ENCODE data around the gene MAP1B.
"Not testable (repeated sequence)": the region's sequence is repeated elsewhere in the genome, so short reads cannot be mapped to it uniquely, and the experiment has no call there.

The MAP1B gene

GRCh38 chr5:72166070-72166979 is 59.0 kb downstream of the MAP1B start:
- peak; percentile 55 for DNase-seq

DNA sequence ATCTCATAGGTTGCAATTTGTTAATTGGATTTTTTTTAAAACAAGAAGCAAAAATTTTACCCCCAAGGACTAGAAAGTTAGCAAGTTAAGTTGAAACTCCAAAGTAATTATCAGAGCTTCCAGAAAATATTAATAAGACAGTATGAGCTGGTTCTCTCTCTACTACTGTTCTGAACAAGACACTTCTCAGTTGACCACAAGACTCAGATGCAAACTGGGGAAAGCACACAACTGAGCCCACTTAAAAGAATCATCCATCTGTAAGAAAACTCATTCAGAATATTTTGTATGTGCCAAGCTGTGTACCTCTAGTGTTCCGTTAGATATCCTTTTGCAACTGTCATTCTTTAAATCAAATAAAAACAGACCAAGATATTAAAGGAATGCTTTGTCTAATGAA is 60.0 kb downstream of the MAP1B start:
- DNase-seq = no peak

DNA sequence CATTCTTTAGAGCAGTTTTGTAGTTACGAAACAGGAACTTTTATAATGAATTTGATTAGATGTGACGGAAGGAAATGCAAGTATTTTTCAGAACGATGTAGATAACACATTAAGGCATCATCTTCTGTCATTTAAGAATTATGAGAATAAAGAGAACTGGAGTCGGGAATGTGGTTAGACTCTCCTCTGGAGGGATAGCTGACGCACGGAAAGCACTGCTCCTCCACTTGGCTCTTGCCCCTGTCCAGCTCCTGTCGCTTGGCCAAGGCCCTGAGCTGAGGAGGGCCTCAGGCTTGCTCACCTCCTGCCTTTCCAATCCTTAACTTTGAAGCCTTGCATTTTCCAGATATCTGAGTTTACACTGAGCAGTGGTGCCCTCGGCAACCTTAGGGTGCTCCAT is 60.5 kb downstream of the MAP1B start:
- no peak for DNase-seq

- DNase-seq = no peak
Observed at GRCh38 chr5:72170101-72170500, 62.8 kb downstream of the MAP1B start.

DNA sequence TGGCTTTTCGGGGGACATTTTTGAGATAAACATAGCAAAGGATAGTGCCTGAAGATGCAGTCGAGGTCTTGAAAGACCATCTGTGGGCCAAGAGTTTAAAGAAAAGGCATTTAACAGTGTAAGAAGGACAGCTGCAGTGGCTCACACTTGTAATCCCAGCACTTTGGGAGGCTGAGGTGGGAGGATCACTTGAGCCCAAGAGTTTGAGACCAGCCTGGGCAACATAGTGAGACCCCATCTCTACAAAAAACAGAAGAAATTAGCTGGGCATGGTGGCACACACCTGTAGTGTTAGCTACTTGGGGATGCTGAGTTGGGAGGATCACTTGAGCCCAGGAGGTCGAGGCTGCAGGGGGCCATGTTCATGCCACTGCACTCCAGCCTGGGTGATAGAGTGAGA is 63.9 kb downstream of the MAP1B start:
- DNase-seq = not testable (repeated sequence)

GRCh38 chr5:72171667-72172066 is 64.4 kb downstream of the MAP1B start:
- DNase-seq = no peak

GRCh38 chr5:72172786-72173185 is 65.5 kb downstream of the MAP1B start:
- DNase-seq = no peak

DNA sequence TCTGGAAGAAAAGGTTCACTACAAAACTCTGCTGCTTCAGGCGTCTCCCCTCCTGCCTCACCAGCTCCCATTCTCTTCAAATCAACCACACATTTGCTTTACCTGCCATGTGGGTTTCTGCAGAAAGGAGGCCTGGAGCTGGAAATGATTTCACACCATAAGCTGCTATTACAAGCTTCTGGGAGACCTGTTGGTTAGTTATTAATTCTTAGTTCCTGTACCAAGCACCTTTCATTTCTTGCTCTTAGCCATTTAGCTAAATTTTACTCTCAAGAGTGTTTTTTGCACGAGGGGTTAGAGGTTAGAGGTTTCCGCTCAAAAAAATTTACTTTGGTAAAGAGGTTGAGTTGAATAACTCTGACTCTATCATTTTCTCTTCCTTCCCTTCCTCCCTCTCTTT is 70.3 kb downstream of the MAP1B start:
- no peak for DNase-seq

DNA sequence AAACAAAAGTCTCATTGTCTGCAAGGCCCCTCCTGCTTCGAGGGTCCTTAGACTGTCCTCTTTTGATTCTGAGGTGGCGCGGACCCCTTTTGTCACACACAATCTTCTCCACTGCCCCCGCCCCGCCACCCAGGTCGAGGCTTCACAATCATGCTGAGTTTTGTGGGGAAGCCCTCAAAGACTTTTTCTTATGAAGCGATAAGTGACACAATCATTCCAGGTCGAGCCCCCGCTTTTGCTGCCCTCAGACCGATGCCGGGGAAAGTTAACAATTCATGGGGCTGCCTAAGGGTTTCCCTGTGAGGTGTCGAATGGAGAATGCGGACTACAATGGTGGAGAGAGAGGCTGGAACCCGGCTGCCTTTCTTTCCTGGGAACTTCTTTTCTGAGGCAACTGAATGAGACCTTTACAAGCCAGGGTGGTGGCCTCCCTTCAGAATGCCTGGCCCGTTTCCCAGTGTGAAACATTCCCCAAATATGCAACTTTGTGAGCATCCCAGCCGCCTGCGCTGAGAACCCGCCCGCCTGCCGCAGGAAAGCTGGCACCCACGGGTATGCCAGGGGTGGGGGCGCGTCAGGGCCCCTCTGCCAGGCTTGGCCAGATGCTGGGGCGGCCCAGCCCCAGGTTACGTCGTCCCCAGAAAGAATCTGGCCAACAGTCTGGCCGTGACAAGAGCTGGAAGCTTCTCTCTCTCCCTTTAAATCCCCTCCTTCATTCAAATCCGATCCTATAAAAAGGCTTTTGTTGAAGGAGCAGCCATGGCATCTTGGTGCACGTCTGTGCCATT is 71.9 kb downstream of the MAP1B start:
- no peak for DNase-seq

GRCh38 chr5:72179816-72180440 is 72.7 kb downstream of the MAP1B start:
- DNase-seq = no peak

- no peak for DNase-seq
Observed at GRCh38 chr5:72180925-72181324, 73.7 kb downstream of the MAP1B start.

DNA sequence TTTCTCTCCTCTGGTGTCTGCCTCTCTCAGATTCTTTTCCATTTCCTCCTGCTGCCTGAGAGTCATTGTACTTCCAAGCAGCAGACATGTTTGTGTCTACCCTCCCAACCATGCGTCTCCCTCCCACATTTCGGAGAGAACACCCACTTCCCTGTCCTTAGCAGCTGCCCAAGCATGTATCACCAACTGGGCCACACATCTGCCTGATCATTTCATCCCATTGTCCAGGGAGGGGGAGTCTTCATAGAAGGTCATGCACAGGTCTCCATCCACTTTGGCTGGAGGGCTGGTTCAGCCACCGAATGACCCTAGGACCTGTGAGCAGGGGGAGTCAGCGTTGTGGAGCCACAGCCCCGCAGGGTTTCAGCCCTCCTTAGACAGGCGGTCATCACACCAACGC is 75.4 kb downstream of the MAP1B start:
- DNase-seq = no peak

- no peak for DNase-seq
Observed at GRCh38 chr5:72183101-72183520, 75.8 kb downstream of the MAP1B start.

DNA sequence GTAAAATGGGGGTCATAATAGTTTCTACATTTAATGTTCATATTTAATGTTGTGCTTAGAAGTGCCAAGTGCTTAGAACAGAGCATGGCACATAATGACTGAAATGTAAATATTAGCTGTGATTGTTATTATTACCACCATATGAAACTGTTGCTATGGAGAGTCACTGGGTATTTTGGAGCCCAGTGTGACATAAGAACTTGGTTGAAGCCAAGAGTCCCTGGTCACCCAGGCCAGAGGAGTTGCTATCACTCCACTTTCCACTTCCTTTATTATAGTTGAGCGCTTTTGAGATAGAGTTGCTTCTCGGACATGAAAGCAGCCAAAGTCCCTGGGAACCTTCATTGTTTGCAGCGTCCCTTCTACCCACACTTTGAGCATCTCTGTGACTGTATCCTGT is 77.1 kb downstream of the MAP1B start:
- DNase-seq = no peak

- DNase-seq = no peak
Observed at GRCh38 chr5:72185496-72186329, 78.4 kb downstream of the MAP1B start.

DNA sequence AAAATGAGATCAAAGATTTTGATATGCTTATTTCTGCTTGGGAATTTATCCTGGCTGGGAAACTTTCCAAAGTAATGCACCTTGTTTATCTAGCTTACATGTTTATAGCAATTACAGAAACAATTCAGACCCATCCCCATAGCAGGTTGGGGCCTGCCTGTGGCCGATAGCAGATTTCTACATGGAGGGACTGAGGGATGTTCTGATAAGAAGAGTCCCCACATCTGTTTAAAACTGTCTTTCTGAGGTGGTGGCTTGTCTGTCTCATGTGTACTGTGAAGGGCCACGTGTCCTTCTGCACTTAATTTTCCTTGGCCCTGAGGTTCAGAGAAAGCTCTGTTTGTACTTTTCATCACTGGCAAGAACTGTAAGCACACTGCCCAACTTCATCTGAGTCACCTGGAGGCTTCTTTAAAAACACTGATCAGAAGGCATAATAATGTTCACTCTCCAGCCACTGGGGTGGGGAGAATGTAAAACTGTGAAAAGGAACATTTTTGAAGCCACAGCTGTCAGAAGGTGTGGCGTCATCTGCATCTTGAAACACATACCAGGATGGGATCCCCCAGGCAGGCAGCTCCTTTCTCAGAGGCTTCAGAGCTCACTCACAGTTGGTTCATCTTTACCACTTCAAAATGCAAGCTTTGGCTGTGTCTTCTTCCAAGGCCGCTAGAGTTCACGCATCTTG is 80.3 kb downstream of the MAP1B start:
- no peak for DNase-seq

GRCh38 chr5:72188166-72188565 is 80.9 kb downstream of the MAP1B start:
- no peak for DNase-seq

- no peak for DNase-seq
Observed at GRCh38 chr5:72189146-72189545, 81.9 kb downstream of the MAP1B start.

GRCh38 chr5:72191404-72191803 is 84.1 kb downstream of the MAP1B start:
- no peak for DNase-seq

- DNase-seq = no peak
Observed at GRCh38 chr5:72194846-72195245, 87.6 kb downstream of the MAP1B start.

- no peak for DNase-seq
Observed at GRCh38 chr5:72195581-72195980, 88.3 kb downstream of the MAP1B start.

- DNase-seq = no peak
Observed at GRCh38 chr5:72197393-72197792, 90.1 kb downstream of the MAP1B start.
